Limb (tissue), 2 donors: ENCODE measurements around the gene NPIPA2.
"Not testable (repeated sequence)": the region's sequence is repeated elsewhere in the genome, so short reads cannot be mapped to it uniquely, and the experiment has no call there.

ENCODE experiments used
- DNase-seq, 2 donors: peaks; one replicate each; pipeline ENCODE4 v3.0.0-alpha.2; 2016; ENCODE audit errors: extremely low spot score in 2 of 2

Gene NPIPA2

GRCh38 chr16:14742273-14743128 lies at the start of gene NPIPA2:
Gene NPIPA2 (plus strand): TSS chr16:14742533. CDS start chr16:14748066, 5,533 bp downstream.
- DNase-seq, result not testable (repeated sequence)

- DNase-seq, result not testable (repeated sequence)
These were observed 48.2 kb upstream of the NPIPA2 start, which contains the start of gene PLA2G10 for GRCh38 chr16:14694129-14694528. Gene PLA2G10 (minus strand): TSS chr16:14694308. CDS start chr16:14694229, 79 bp downstream.

- DNase-seq, result not testable (repeated sequence)
These were observed 40.5 kb upstream of the NPIPA2 start for GRCh38 chr16:14701859-14702258.

- not testable (repeated sequence) for DNase-seq
These were observed 39.7 kb upstream of the NPIPA2 start for GRCh38 chr16:14702672-14703071.

GRCh38 chr16:14703156-14704011 lies 38.9 kb upstream of the NPIPA2 start, which contains the start of gene NPIPA3:
Gene NPIPA3 (plus strand): TSS chr16:14703411. CDS start chr16:14708944, 5,533 bp downstream.
- not testable (repeated sequence) for DNase-seq

- DNase-seq, result not testable (repeated sequence)
These were observed 9.1 kb upstream of the NPIPA2 start for GRCh38 chr16:14733233-14733632.

GRCh38 chr16:14740832-14741385 lies 1.4 kb upstream of the NPIPA2 start:
- not testable (repeated sequence) for DNase-seq

GRCh38 chr16:14741794-14742193 lies 539 bp upstream of the NPIPA2 start:
- DNase-seq, result not testable (repeated sequence)

- not testable (repeated sequence) for DNase-seq
These were observed 31.3 kb downstream of the NPIPA2 start for GRCh38 chr16:14773654-14774053.

- DNase-seq, result not testable (repeated sequence)
These were observed 33.3 kb downstream of the NPIPA2 start for GRCh38 chr16:14775624-14776023.

GRCh38 chr16:14776763-14777162 lies 34.4 kb downstream of the NPIPA2 start:
- DNase-seq, result not testable (repeated sequence)

- DNase-seq, result not testable (repeated sequence)
These were observed 37.1 kb downstream of the NPIPA2 start for GRCh38 chr16:14779368-14779877.

GRCh38 chr16:14786180-14786579 lies 43.8 kb downstream of the NPIPA2 start:
- not testable (repeated sequence) for DNase-seq

- not testable (repeated sequence) for DNase-seq
These were observed 47.2 kb downstream of the NPIPA2 start for GRCh38 chr16:14789577-14789976.

- not testable (repeated sequence) for DNase-seq
These were observed 48.1 kb downstream of the NPIPA2 start for GRCh38 chr16:14790320-14790956.

GRCh38 chr16:14792914-14793313 lies 50.6 kb downstream of the NPIPA2 start:
- DNase-seq, result not testable (repeated sequence)

GRCh38 chr16:14797558-14797957 lies 55.2 kb downstream of the NPIPA2 start:
- DNase-seq, result not testable (repeated sequence)

- not testable (repeated sequence) for DNase-seq
These were observed 61.2 kb downstream of the NPIPA2 start for GRCh38 chr16:14803577-14803976.

GRCh38 chr16:14807184-14807678 lies 64.9 kb downstream of the NPIPA2 start:
- DNase-seq, result not testable (repeated sequence)

GRCh38 chr16:14813890-14814289 lies 71.6 kb downstream of the NPIPA2 start:
- not testable (repeated sequence) for DNase-seq
